Stimulated activated CD4-positive, alpha-beta T cell treated with anti-CD3 and anti-CD28 coated beads, Interleukin-4, amount 100 ng/mL, for 48 hours (primary cell): ENCODE results near the gene GREB1L.
"Not testable (repeated sequence)": the region's sequence is repeated elsewhere in the genome, so short reads cannot be mapped to it uniquely, and the experiment has no call there.

Experiments used
- DNase-seq, 2 donors: peaks; one replicate each; pipeline ENCODE4 v3.0.0-alpha.2; 2020; ENCODE audit warnings: low read depth in 2 of 2

The GREB1L gene

GRCh38 chr18:21242141-21242779 is at the start of gene GREB1L:
Gene GREB1L (plus strand): TSS chr18:21242232. CDS start chr18:21383519, 141,287 bp downstream.
- DNase-seq: peak in 1 of 2 donors; percentile 37

- no peak for DNase-seq
Observed at GRCh38 chr18:21192308-21192624, 49.8 kb upstream of the GREB1L start.

GRCh38 chr18:21194871-21195771 is 46.9 kb upstream of the GREB1L start:
- no peak for DNase-seq

GRCh38 chr18:21196426-21196825 is 45.6 kb upstream of the GREB1L start:
- DNase-seq: no peak

GRCh38 chr18:21203126-21203525 is 38.9 kb upstream of the GREB1L start:
- no peak for DNase-seq

- no peak for DNase-seq
Observed at GRCh38 chr18:21203542-21204241, 38.3 kb upstream of the GREB1L start.

- DNase-seq: no peak
Observed at GRCh38 chr18:21205695-21206094, 36.3 kb upstream of the GREB1L start.

GRCh38 chr18:21210278-21210677 is 31.8 kb upstream of the GREB1L start:
- DNase-seq: no peak

- no peak for DNase-seq
Observed at GRCh38 chr18:21210784-21211183, 31.2 kb upstream of the GREB1L start.

- DNase-seq: not testable (repeated sequence)
Observed at GRCh38 chr18:21214409-21214808, 27.6 kb upstream of the GREB1L start.

GRCh38 chr18:21215490-21215889 is 26.5 kb upstream of the GREB1L start:
- no peak for DNase-seq

- no peak for DNase-seq
Observed at GRCh38 chr18:21218862-21219261, 23.2 kb upstream of the GREB1L start.

GRCh38 chr18:21230436-21230835 is 11.6 kb upstream of the GREB1L start:
- DNase-seq: no peak

- no peak for DNase-seq
Observed at GRCh38 chr18:21241301-21242048, 557 bp upstream of the GREB1L start.

GRCh38 chr18:21242780-21243401 is 859 bp downstream of the GREB1L start:
- DNase-seq: no peak

GRCh38 chr18:21254576-21254975 is 12.5 kb downstream of the GREB1L start:
- no peak for DNase-seq

- DNase-seq: no peak
Observed at GRCh38 chr18:21255211-21255610, 13.2 kb downstream of the GREB1L start.

- DNase-seq: no peak
Observed at GRCh38 chr18:21257386-21257785, 15.4 kb downstream of the GREB1L start.

GRCh38 chr18:21260621-21261020 is 18.6 kb downstream of the GREB1L start:
- DNase-seq: no peak

GRCh38 chr18:21261352-21261751 is 19.3 kb downstream of the GREB1L start:
- no peak for DNase-seq

- DNase-seq: no peak
Observed at GRCh38 chr18:21262244-21262643, 20.2 kb downstream of the GREB1L start.
